GM18907 (cell line): ENCODE measurements around the gene FN1.
"Not testable (repeated sequence)": the region's sequence is repeated elsewhere in the genome, so short reads cannot be mapped to it uniquely, and the experiment has no call there.

Source experiments
- ATAC-seq: cut with Tn5 transposase; IDR thresholded peaks from one replicate; pipeline ENCODE4 v1.9.1; 2021; ENCODE audit warnings: mild to moderate bottlenecking, moderate library complexity; ENCODE audit not compliant: unreplicated experiment

The FN1 gene

GRCh38 chr2:215423928-215424540 lies 11.8 kb downstream of the FN1 start:
- no peak for ATAC-seq

GRCh38 chr2:215423234-215423633 lies 12.6 kb downstream of the FN1 start:
- ATAC-seq, result no peak

- ATAC-seq, result no peak
Measured at GRCh38 chr2:215422676-215423075, 13.2 kb downstream of the FN1 start.

- no peak for ATAC-seq
Measured at GRCh38 chr2:215421859-215422461, 13.9 kb downstream of the FN1 start.

- no peak for ATAC-seq
Measured at GRCh38 chr2:215420471-215420935, 15.4 kb downstream of the FN1 start.

- no peak for ATAC-seq
Measured at GRCh38 chr2:215419769-215420470, 15.9 kb downstream of the FN1 start.

GRCh38 chr2:215419113-215419512 lies 16.8 kb downstream of the FN1 start:
- ATAC-seq, result no peak

GRCh38 chr2:215418064-215418963 lies 17.6 kb downstream of the FN1 start:
- ATAC-seq, result no peak

GRCh38 chr2:215417400-215417951 lies 18.4 kb downstream of the FN1 start:
- ATAC-seq, result no peak

- ATAC-seq, result no peak
Measured at GRCh38 chr2:215416656-215417055, 19.2 kb downstream of the FN1 start.

- no peak for ATAC-seq
Measured at GRCh38 chr2:215415820-215416577, 19.9 kb downstream of the FN1 start.

- ATAC-seq, result no peak
Measured at GRCh38 chr2:215415218-215415617, 20.6 kb downstream of the FN1 start.

GRCh38 chr2:215414674-215415073 lies 21.2 kb downstream of the FN1 start:
- no peak for ATAC-seq

GRCh38 chr2:215413974-215414373 lies 21.9 kb downstream of the FN1 start:
- no peak for ATAC-seq

GRCh38 chr2:215413484-215413777 lies 22.4 kb downstream of the FN1 start:
- ATAC-seq, result no peak

GRCh38 chr2:215411941-215412743 lies 23.7 kb downstream of the FN1 start:
- no peak for ATAC-seq

GRCh38 chr2:215410932-215411285 lies 25.0 kb downstream of the FN1 start:
- ATAC-seq, result no peak

- ATAC-seq, result not testable (repeated sequence)
Measured at GRCh38 chr2:215410181-215410931, 25.5 kb downstream of the FN1 start.
